GM19023 (cell line): ENCODE results near the gene ZNF75A.

ENCODE experiments used
- ATAC-seq: cut with Tn5 transposase; IDR thresholded peaks from one replicate; pipeline ENCODE4 v1.9.1; 2021; ENCODE audit warnings: mild to moderate bottlenecking, moderate library complexity; ENCODE audit not compliant: unreplicated experiment

ZNF75A gene

GRCh38 chr16:3285131-3285530 lies 20.2 kb upstream of the ZNF75A start:
- no peak for ATAC-seq

GRCh38 chr16:3289998-3290673 lies 15.2 kb upstream of the ZNF75A start:
- no peak for ATAC-seq

DNA sequence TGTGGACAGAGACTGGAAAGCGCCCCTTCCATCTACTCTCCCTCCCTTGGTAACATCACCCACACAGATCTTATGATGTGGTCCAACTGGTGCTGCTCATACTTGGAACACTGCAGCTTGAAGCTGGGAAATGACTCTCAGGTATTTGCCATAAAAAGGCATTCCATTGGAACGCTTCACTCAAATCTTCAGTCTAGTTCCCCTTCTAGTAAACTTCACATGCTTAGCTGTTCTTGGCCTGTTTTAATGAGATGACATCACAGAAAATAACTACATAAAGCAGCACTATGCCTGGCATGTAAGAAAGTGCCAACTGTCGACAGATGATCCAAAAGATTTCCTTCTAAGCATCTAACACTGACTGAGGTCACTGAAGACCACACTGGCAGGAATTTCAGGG lies 12.7 kb upstream of the ZNF75A start:
- ATAC-seq, result no peak

GRCh38 chr16:3295209-3295608 lies 10.1 kb upstream of the ZNF75A start:
- no peak for ATAC-seq

- no peak for ATAC-seq
Observed at GRCh38 chr16:3295783-3296182, 9.5 kb upstream of the ZNF75A start.

GRCh38 chr16:3304370-3304769 lies 927 bp upstream of the ZNF75A start:
- no peak for ATAC-seq

DNA sequence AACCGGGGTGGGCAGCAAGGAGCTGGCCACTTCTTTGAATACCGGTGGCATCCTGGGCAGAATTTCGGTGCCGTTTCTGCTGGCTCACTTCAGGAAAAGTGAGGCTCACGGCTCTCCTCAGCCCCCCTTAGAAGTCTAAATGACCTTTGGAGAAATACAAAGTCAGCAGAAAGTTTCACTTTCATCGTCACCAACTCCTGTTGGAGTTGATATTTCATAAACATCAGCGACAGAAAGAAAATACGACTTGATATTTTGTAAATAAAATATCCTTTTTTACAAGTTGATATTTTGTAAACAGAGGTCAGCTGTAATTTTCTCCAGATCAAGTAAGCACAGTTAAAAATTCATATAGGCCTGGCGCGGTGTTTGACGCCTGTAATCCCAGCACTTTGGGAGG lies 781 bp downstream of the ZNF75A start:
- no peak for ATAC-seq

DNA sequence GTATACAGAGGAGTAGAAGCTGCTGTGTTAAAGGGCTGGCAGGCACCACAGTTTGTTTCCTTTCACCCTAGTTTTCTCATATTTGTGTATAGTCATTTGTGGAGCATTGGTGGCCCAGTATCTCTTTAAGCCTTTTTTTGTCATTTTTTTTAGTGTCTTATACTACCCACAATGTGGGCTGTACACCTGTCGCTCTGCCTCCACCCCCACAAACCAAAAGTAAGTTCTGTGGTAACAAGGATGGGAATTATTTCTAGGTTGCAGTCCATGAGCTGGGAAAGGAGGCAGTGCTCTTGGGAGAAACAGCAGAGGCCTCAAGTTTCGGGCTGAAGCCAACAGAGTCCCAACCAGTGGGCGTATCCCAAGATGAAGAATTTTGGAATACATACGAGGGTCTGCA lies 6.2 kb downstream of the ZNF75A start:
- no peak for ATAC-seq

DNA sequence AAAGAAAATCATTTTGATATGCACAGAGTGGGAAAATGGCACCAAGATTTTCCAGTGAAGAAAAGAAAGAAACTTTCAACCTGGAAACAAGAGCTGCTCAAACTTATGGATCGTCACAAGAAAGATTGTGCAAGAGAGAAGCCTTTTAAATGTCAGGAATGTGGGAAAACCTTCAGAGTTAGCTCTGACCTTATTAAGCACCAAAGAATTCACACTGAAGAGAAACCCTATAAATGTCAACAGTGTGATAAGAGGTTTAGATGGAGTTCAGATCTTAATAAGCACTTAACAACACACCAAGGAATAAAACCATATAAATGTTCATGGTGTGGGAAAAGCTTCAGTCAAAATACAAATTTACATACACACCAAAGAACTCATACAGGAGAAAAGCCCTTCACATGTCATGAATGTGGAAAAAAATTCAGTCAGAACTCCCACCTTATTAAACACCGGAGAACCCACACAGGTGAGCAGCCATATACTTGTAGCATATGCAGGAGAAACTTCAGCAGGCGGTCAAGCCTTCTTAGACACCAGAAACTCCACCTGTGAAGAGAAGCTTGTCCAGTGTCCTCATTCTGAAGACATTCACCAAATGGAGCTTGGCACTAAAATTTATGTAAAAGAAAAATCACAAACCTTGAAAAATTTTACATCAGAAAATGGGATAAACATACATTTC lies 12.2 kb downstream of the ZNF75A start:
- ATAC-seq, result no peak

DNA sequence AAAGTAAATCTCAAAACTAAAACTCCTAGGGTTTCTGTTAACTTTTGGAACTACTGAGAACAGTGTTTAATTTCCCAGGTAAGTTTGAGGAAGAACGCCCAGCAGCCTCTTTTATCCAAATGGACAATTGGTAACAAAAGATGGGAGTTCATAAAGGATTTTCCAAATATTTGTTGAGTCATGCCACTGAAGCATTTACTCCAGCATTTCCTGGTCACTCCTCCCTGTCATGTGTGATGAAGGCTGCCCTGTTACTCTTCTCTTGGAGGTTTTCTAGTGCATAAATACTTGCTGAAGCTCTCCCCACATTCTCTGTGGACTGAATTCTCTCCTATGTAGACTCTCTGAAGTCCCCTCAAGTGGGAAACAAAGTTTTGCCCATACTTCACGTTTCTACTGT lies 16.5 kb downstream of the ZNF75A start:
- no peak for ATAC-seq

- ATAC-seq, result no peak
Observed at GRCh38 chr16:3327514-3327913, 22.2 kb downstream of the ZNF75A start.

GRCh38 chr16:3328104-3328503 lies 22.8 kb downstream of the ZNF75A start:
- ATAC-seq, result no peak

DNA sequence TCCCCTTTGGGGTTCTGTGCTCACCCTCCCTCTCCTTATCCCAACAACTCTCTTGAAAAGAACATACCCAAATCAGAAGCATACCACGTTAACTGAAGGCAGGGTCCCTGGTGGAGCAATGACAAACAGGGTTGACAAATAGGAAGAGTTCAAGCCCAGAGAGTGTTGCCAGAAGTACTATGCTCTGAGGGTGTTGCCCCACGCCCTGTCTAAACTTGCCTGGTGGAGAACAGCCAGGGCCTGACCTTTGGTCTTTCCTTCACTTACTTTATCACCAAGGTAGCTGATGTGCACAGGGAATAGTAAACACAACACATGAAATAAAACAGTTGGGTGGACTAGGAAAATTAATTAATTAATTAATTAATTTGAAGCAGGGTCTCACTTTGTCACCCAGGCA lies 23.3 kb downstream of the ZNF75A start:
- no peak for ATAC-seq

DNA sequence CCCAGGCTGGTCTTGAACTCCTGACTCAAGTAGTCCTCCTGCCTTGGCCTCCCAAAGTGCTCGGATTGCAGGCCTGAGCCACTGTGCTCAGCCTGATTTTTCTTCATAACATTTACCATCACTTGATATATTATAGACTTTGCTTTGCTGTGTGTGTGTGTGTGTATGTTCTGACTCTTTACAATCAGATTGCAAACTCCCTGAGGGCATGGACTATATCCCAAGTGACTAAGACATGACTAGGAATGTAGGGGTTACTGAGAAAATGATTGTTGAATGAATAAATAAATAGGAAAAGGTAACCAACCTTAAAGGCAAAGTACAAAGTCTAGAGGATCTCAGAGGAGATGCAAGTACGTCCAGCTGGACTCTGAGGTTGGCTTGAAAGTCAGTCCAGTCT lies 40.7 kb downstream of the ZNF75A start:
- no peak for ATAC-seq

DNA sequence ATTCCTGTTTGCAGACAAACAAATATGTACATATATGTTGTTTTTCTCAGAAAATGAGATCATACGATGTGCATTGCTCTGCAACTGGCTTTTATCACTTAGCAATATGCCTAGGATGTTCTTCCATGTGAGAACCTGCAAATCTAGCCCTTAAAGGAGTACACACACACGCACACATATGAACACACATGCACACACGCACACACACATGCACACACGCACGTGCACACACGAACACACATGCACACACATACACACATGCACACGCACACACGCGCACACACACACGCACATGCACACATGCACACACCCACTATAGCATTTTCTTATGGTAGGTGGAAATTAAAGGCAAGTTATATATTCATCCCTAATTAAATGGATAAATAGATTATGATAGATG lies 42.3 kb downstream of the ZNF75A start:
- ATAC-seq, result no peak

DNA sequence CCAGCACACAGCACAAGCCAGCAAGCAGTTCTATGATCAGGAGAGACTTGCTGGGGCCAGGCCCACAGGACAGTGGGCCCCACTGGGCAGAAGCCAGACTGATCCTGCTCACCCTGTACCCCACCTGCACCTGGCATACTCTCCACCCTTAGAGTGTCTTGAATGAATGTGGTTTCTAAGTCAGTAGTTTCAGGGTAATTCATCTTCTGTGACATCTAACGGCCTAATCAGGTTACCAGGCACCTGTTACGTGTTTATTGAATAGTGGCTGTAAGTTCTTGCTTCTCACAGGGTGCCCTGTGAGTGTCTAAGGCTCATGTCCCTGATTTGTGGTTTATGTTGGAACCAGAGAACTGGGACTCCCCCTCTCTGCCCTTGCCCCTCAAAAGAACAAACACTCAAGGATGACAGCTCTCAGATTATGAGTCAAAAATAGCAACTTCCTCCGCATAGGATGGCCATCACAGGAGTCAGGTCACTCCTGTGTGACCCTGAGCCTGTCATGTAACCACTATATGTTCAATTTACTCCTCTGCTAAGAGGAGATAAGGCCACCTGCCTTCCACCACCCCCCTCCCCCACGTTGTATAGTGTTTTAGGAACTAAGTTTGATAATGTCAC lies 43.4 kb downstream of the ZNF75A start:
- ATAC-seq, result no peak

DNA sequence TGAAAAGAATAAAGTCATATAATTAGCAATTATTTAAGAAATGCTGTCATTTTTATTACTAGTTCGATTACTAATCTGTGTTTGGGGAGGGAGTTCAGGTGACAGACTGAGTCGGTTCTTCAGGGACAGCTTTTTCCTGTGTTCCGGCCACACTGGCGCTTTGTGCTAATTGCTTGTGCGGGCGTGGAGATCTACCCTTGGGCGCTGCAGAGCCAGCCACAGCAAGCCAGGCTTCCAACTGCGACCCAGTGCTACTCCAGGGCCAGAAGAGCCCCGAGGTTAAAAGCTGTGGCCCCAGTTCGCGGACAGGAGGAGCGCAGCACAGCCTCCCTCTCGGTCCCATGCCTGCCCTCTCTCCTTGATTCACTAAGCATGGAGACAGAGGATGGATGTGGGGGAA lies 43.9 kb downstream of the ZNF75A start:
- ATAC-seq, result no peak

GRCh38 chr16:3355589-3355988 lies 50.3 kb downstream of the ZNF75A start, which contains the start of gene OR2C1:
Gene OR2C1, plus strand, starts transcription at chr16:3355889. Its CDS starts 52 bp downstream, at chr16:3355941.
- no peak for ATAC-seq

- ATAC-seq, result no peak
Observed at GRCh38 chr16:3356118-3356517, 50.8 kb downstream of the ZNF75A start.

GRCh38 chr16:3358871-3359270 lies 53.6 kb downstream of the ZNF75A start:
- no peak for ATAC-seq

GRCh38 chr16:3362931-3363330 lies 57.6 kb downstream of the ZNF75A start:
- no peak for ATAC-seq

DNA sequence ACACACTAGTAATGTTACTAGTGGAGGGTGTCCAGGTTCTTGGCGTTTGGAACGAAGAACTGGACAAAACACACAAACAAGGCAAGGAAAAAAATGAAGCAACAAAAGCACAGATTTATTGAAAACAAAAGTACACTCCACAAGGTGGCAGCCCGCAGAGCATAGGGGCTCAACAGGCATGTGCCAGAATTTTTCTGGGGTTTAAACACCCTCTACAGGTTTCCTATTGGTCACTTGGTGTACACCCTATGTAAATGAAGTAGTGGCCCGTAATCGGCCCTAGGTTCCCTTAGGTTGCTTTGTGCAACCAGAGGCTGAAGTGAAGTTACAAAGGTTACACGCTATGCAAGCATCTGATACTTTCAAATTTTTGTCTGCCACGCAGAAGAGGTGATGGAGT lies 58.5 kb downstream of the ZNF75A start:
- ATAC-seq, result no peak
